ENCODE results near the gene FBRSL1.

FBRSL1 gene

DNA sequence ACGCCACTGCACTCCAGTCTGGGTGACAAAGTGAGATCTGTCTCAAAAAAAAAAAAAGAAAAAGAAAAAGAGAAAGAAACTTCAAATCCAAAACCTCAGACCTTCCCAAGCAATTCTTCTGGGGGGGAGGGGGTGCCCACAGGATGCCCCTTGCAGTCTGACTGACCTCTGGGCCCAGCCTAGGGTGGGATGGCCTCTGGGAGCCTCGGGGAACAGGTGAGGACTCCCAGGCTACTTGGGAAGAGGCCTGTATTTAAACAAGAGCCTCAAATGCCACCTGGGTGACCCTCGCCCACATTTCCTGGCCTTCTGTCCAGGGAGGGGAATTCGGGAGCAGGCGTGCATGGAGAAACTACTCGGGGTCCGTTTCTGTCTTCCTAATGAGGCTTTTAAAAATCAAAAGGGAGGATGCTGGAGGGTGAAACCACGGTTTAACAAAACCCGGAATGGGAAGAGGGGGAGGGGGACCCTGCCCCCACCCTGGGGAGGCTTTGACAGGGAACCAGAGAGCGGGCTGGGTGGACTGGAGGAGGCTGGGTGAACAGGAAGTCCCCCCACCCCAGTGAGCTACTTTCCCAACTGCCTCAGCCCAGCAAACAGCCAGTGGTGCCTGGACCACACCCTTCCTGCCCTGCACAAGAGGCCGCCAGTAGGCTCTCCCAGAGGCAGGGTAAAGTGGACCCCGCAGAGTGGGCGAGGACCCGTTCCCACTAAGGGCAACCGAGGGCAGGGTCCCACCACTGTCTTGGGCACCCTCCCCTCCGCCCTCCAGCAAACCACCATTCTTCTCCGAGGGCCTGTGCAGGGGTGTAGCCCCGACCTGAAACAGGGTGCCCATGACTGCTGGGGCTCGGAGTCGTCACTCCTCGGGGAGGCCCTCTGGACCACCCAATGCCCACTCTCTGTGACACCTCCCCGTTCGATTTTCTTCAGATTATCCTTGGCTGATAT lies 1.5 kb upstream of the FBRSL1 start:
- Histone ChIP-seq H3K27ac (ENCODE audit: low read length) (no peak overlapping the region), H3K9me3 (ENCODE audit: control insufficient read depth in 1 of 2, low read length in 2 of 2) (no peaks in the 10 kb centered on the region), H3K27me3 (ENCODE audit: low read depth, low read length) (no peaks in the 10 kb centered on the region), H3K4me3 (ENCODE audit: low read depth in 1 of 2, low read length in 2 of 2) (peak overlapping the region in 1 of 2 donors; percentile 83), H3K36me3 (ENCODE audit: control insufficient read depth in 1 of 2, insufficient read depth in 2 of 2, low read length in 2 of 2) (no peaks in the 10 kb centered on the region), H3K4me1 (ENCODE audit: control insufficient read depth in 1 of 2, insufficient read depth in 2 of 2, low read length in 2 of 2) (peaks cover 9 to 39% of the 10 kb centered on the region in 2 donors)

DNA sequence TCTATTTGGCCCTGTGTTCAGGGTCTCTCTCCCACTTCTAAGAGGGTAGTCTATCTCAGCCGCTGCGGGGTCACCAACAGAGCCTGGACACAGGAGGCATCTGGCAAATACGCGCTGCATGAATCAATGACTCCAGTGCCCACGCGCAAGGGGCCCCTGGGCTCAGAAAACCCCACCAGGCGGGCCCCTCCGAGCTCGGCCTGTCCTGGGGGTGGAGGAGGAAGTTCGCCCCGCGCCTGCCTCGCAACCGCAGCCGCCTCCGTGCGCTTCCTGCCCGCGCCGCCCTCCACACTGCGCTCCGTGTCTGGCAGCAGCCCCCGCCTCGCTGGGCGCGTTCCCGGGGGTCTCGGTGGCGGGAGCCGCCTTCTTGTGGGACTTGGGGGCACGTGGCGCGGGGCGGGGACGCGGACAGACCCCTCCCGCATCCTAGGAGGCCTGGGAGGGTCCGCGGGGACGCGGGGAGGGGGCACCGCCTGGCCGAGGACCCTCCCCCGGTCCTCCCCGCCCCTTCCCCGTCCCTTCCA lies 811 bp upstream of the FBRSL1 start:
- H3K36me3 ChIP-seq (ENCODE audit: control insufficient read depth in 1 of 2, insufficient read depth in 2 of 2, low read length in 2 of 2) = no peaks in the 10 kb centered on the region
- peak overlapping the region in 1 of 2 donors; percentile 83 for H3K4me3 ChIP-seq (ENCODE audit: low read depth in 1 of 2, low read length in 2 of 2)
- peaks cover 15 to 46% of the 10 kb centered on the region in 2 donors for H3K4me1 ChIP-seq (ENCODE audit: control insufficient read depth in 1 of 2, insufficient read depth in 2 of 2, low read length in 2 of 2)

DNA sequence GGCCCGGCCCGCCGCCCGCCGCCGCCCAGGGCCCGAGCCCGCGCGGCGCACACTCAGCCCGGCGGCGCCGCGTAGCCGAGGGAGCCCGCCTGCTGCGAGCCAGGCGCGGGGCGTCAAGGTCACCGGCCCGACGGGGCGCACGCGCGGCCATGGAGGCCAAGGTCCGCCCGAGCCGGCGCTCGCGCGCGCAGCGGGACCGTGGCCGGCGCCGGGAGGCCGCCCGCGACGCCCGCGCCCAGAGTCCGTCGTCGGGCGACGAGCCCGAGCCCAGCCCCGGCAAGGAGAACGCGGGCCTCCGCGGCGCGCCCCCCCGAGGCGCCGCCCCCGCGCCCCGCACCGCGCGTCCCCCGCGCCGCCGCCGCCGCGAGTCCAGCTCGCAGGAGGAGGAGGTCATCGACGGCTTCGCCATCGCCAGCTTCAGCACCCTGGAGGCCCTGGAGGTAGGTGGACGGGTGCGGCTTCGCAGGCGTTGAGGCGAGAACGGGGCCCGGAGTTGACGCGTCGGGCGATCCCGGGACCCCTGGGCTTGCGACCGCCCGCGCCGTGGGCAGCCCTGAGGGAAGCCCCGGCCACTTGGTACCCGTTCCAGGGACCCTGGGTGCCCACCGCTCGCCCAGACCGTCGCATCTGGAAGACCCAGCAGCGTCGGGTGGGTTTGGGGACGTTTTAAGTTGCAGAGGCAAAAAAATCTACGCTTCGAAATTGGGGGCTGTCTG lies 629 bp downstream of the FBRSL1 start:
- no peak overlapping the region for H3K27ac ChIP-seq (ENCODE audit: low read length)
- peak overlapping the region; percentile 86 to 87 for H3K4me3 ChIP-seq (ENCODE audit: low read depth in 1 of 2, low read length in 2 of 2)
- peaks cover 15 to 60% of the 10 kb centered on the region in 2 donors for H3K4me1 ChIP-seq (ENCODE audit: control insufficient read depth in 1 of 2, insufficient read depth in 2 of 2, low read length in 2 of 2)

More for the DNA sequence above, 811 bp upstream of the FBRSL1 start:
- H3K27ac ChIP-seq (ENCODE audit: low read length) = no peak overlapping the region
- H3K9me3 ChIP-seq (ENCODE audit: control insufficient read depth in 1 of 2, low read length in 2 of 2) = no peaks in the 10 kb centered on the region
- H3K27me3 ChIP-seq (ENCODE audit: low read depth, low read length) = no peaks in the 10 kb centered on the region

DNA sequence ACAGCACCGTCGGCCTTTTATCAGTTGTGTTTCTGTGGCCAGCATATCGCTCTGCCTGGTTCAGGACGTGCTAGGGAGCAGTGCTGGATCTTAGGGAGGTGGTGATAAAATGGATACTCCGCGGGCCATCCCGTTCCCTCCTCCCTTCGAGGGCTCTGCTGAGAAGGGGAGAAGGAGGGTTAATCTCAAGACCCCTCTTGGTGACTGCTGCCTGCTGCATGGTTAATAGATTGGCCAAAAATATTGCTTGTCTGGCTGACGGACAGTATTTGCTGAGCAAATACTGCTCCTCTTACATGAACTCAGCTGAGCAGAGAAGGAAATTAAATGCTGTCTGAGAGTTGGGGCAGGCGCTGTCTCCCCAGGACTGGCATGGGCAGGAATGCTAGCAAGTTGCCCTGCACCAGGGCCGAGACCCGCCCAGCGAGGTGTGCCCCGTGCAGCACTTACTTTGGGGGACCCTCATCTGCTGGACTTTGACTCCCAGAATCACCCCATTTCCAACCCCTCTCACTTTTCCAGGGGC lies 1.2 kb downstream of the FBRSL1 start:
- no peaks in the 10 kb centered on the region for H3K27me3 ChIP-seq (ENCODE audit: low read depth, low read length)
- H3K9me3 ChIP-seq (ENCODE audit: control insufficient read depth in 1 of 2, low read length in 2 of 2) = no peaks in the 10 kb centered on the region
- H3K4me3 ChIP-seq (ENCODE audit: low read depth in 1 of 2, low read length in 2 of 2) = peak overlapping the region; percentile 86 to 87
- H3K4me1 ChIP-seq (ENCODE audit: control insufficient read depth in 1 of 2, insufficient read depth in 2 of 2, low read length in 2 of 2) = peaks cover 15 to 67% of the 10 kb centered on the region in 2 donors
- no peak overlapping the region for H3K27ac ChIP-seq (ENCODE audit: low read length)
- no peaks in the 10 kb centered on the region for H3K36me3 ChIP-seq (ENCODE audit: control insufficient read depth in 1 of 2, insufficient read depth in 2 of 2, low read length in 2 of 2)

More for the DNA sequence above, 629 bp downstream of the FBRSL1 start:
- Histone ChIP-seq H3K9me3 (ENCODE audit: control insufficient read depth in 1 of 2, low read length in 2 of 2) (no peaks in the 10 kb centered on the region), H3K27me3 (ENCODE audit: low read depth, low read length) (no peaks in the 10 kb centered on the region), H3K36me3 (ENCODE audit: control insufficient read depth in 1 of 2, insufficient read depth in 2 of 2, low read length in 2 of 2) (no peaks in the 10 kb centered on the region)

DNA sequence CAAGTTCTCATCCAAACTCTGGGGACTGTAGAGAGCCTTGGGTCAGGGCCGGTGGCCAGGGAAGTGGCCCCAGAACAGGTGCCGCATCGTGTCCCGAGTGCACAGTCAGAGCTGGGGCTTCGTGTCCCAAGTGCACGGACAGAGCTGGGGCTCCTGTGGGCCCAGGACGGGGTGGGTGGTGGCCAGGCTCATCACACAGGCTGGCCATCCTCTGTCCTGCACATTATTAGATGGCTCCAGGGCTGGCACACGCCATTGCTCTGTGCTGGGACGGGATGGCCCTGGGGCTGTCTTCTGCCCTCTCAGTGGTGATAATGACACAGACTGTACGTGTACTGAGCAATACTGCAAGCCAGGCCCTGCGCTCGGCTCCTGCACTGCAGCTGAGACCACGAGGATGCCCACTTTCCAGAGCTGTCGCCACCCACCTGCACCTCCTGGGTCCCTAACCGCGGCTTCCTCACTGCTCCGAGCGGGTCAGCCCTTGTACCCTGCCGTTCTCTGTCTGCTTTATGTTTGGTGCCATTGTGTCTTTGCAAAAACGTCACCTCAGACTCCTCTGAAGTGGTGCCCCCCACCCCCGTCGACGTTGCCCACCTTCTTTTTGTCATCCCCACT lies 1.9 kb downstream of the FBRSL1 start:
- no peaks in the 10 kb centered on the region for H3K27me3 ChIP-seq (ENCODE audit: low read depth, low read length)
- H3K4me3 ChIP-seq (ENCODE audit: low read depth in 1 of 2, low read length in 2 of 2) = peak overlapping the region; percentile 86 to 87
- H3K36me3 ChIP-seq (ENCODE audit: control insufficient read depth in 1 of 2, insufficient read depth in 2 of 2, low read length in 2 of 2) = no peaks in the 10 kb centered on the region
- H3K9me3 ChIP-seq (ENCODE audit: control insufficient read depth in 1 of 2, low read length in 2 of 2) = no peaks in the 10 kb centered on the region
- peaks cover 15 to 72% of the 10 kb centered on the region in 2 donors for H3K4me1 ChIP-seq (ENCODE audit: control insufficient read depth in 1 of 2, insufficient read depth in 2 of 2, low read length in 2 of 2)
- H3K27ac ChIP-seq (ENCODE audit: low read length) = no peak overlapping the region

DNA sequence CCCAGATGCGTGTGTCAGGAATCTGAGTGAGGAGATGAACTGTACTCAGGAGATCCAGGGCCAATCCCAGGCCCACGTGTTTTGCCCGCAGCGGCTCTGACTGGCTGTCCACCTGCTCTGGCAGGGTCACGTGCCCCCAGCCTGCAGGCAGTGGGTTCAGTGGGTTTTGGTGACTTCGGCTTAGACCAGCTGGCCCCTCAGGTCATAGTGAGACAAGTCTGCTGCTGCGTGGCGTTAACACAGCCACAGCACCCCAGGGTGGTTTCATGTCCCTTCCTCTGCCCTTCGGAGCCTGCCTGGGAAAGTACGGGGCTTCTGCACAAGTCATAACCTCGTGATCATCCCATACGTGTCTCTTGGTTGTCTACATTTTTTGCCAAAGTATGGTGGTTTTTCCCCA lies 2.6 kb downstream of the FBRSL1 start:
- peaks cover 15 to 76% of the 10 kb centered on the region in 2 donors for H3K4me1 ChIP-seq (ENCODE audit: control insufficient read depth in 1 of 2, insufficient read depth in 2 of 2, low read length in 2 of 2)

DNA sequence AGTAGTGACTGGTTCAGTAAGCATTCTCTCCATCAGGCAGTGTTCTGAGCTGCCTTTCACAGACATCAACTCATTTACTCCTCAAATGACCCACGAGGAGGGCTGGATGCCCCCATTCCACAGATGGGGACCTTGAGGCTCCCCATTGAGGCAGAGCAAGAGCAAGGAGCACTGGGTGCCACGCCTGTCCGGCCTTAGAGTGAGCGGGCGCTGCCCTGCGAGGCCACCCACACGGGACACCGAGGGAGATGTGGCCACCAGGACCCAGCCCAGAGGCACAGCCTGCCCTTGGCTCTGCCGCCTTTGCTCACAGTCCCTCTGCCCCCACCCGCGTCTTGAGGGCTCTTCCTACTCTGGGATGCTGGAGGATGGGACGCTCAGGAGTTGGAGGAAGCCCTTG lies 3.0 kb downstream of the FBRSL1 start:
- H3K9me3 ChIP-seq (ENCODE audit: control insufficient read depth in 1 of 2, low read length in 2 of 2) = no peaks in the 10 kb centered on the region
- no peaks in the 10 kb centered on the region for H3K36me3 ChIP-seq (ENCODE audit: control insufficient read depth in 1 of 2, insufficient read depth in 2 of 2, low read length in 2 of 2)
- no peak overlapping the region for H3K27ac ChIP-seq (ENCODE audit: low read length)
- H3K4me3 ChIP-seq (ENCODE audit: low read depth in 1 of 2, low read length in 2 of 2) = peak overlapping the region in 1 of 2 donors; percentile 1
- peaks cover 15 to 77% of the 10 kb centered on the region in 2 donors for H3K4me1 ChIP-seq (ENCODE audit: control insufficient read depth in 1 of 2, insufficient read depth in 2 of 2, low read length in 2 of 2)
- H3K27me3 ChIP-seq (ENCODE audit: low read depth, low read length) = no peaks in the 10 kb centered on the region

More for the DNA sequence above, 2.6 kb downstream of the FBRSL1 start:
- Histone ChIP-seq H3K36me3 (ENCODE audit: control insufficient read depth in 1 of 2, insufficient read depth in 2 of 2, low read length in 2 of 2) (no peaks in the 10 kb centered on the region), H3K4me3 (ENCODE audit: low read depth in 1 of 2, low read length in 2 of 2) (peak overlapping the region in 1 of 2 donors; percentile 86), H3K9me3 (ENCODE audit: control insufficient read depth in 1 of 2, low read length in 2 of 2) (no peaks in the 10 kb centered on the region), H3K27me3 (ENCODE audit: low read depth, low read length) (no peaks in the 10 kb centered on the region), H3K27ac (ENCODE audit: low read length) (no peak overlapping the region)

DNA sequence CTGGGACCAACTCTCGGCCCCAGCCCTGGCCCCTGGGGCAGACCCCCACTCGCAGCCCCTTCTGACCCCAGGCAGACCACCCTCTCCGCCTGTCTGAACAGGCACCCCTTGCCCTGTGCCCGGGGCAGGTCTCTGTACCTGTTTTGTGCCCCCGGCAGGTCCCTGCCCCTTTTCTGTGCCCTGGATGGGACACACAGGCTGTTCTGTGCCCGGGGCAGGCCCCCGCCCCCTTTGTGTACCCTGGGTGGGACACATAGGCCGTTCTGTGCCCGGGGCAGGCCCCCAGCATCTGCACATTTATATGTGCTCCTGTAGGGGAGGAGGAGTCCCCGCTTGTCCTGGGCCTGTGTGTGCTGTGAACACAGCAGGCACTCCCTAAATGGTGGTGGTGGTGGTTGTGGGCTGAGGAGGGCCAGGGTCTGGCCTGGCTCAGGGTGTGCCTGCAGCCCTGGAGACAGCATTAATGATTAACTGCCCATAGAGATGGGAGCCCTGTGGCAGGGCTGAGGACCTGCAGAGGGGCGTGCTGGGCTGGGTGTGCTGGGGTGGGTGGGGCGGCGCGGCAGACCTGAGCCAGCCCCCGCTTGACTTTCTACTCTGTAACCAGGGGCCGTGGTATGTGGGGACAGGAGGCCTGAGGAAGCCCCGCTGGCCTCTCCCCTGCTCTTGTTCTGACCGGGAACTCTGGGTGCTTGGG lies 3.7 kb downstream of the FBRSL1 start:
- H3K27me3 ChIP-seq (ENCODE audit: low read depth, low read length) = no peaks in the 10 kb centered on the region
- H3K4me1 ChIP-seq (ENCODE audit: control insufficient read depth in 1 of 2, insufficient read depth in 2 of 2, low read length in 2 of 2) = peaks cover 15 to 75% of the 10 kb centered on the region in 2 donors
- no peaks in the 10 kb centered on the region for H3K9me3 ChIP-seq (ENCODE audit: control insufficient read depth in 1 of 2, low read length in 2 of 2)
- H3K4me3 ChIP-seq (ENCODE audit: low read depth in 1 of 2, low read length in 2 of 2) = peak overlapping the region in 1 of 2 donors; percentile 1
- no peaks in the 10 kb centered on the region for H3K36me3 ChIP-seq (ENCODE audit: control insufficient read depth in 1 of 2, insufficient read depth in 2 of 2, low read length in 2 of 2)
- H3K27ac ChIP-seq (ENCODE audit: low read length) = no peak overlapping the region

DNA sequence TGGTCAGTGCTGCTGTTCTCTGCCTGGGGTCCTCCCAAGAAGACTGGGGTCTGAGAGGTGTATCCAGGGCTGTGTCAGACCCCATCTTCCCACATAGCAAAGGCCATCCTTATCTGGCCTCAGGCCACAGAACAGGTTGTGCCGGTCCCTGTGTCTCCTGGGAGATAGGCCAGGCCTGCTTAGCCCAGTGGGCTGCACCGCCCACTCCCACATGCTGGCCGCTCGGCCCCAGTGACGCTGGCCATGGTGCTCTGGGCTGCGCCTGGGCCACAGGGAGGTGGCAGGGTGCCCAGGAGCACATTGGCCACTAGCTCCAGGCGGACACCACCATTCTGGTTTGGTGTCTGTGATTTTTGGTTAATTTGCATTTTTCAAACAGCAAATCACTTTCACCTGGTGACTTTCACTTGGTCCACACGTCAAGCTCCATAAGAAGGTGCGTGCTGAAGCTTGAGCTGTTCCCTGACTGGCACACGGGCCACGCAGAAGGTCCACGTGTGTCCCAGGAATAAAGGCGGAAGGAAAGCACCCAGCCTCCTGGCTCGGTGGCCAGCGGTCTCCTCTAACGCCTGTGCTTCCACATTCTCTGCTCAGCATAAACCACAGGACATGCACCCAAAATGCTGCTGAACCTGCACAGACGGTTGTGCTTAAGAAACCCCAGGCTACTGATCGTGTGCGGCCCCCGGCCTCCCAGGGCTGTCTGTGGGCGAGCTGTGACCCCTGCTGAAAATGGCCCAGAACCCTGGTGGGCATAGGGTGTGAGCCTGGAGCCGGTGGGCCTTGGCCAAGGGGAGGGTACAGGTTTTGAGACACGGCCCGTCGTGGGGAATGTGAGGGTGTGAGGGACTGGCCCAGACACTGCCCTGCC lies 4.6 kb downstream of the FBRSL1 start:
- Histone ChIP-seq H3K9me3 (ENCODE audit: control insufficient read depth in 1 of 2, low read length in 2 of 2) (no peaks in the 10 kb centered on the region), H3K36me3 (ENCODE audit: control insufficient read depth in 1 of 2, insufficient read depth in 2 of 2, low read length in 2 of 2) (no peaks in the 10 kb centered on the region), H3K4me3 (ENCODE audit: low read depth in 1 of 2, low read length in 2 of 2) (no peak overlapping the region), H3K27me3 (ENCODE audit: low read depth, low read length) (no peaks in the 10 kb centered on the region), H3K4me1 (ENCODE audit: control insufficient read depth in 1 of 2, insufficient read depth in 2 of 2, low read length in 2 of 2) (peaks cover 15 to 76% of the 10 kb centered on the region in 2 donors), H3K27ac (ENCODE audit: low read length) (no peak overlapping the region)

DNA sequence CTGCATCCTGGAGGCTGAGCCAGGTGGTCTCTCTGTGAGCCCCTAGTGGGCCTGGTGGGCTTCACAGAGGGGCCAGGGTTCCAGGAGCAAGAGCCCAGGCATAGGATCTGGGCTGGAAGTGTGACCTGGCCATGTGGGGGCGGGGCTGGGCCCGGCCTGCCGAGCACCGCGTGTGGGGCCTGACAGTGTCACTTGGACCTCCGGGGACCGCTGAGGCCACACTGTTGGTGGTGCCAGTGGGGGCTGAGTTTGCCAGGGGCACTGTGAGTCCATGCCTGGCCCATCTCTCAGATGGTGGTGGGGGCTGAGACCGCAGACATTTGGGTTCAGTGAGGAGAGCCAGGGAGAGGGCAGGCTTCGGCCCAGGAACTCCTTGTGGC lies 5.2 kb downstream of the FBRSL1 start:
- Histone ChIP-seq H3K36me3 (ENCODE audit: control insufficient read depth in 1 of 2, insufficient read depth in 2 of 2, low read length in 2 of 2) (no peaks in the 10 kb centered on the region), H3K27ac (ENCODE audit: low read length) (no peak overlapping the region), H3K4me3 (ENCODE audit: low read depth in 1 of 2, low read length in 2 of 2) (no peak overlapping the region), H3K27me3 (ENCODE audit: low read depth, low read length) (no peaks in the 10 kb centered on the region), H3K9me3 (ENCODE audit: control insufficient read depth in 1 of 2, low read length in 2 of 2) (no peaks in the 10 kb centered on the region), H3K4me1 (ENCODE audit: control insufficient read depth in 1 of 2, insufficient read depth in 2 of 2, low read length in 2 of 2) (peaks cover 15 to 83% of the 10 kb centered on the region in 2 donors)
